CD8-positive, alpha-beta memory T cell (primary cell): ENCODE results near the gene MYNN. TPM values are rescaled to one million over a fixed set of nuclear protein-coding genes. Genes with fewer than 3 reads are reported as not detected.

Source experiments
- CTCF ChIA-PET: fragments of 350-600 bp; sonication (Branson Sonifier 250); formaldehyde crosslinking; loops from one replicate; lab custom pipeline; 2021; ENCODE audit warnings: antibody characterized with exemption; lab: Charles Lee
- POLR2A ChIA-PET: fragments of 350-600 bp; sonication (Branson Sonifier 250); formaldehyde crosslinking; loops from one replicate; lab custom pipeline; 2021; ENCODE audit warnings: antibody characterized with exemption; lab: Charles Lee
- DNase-seq, 5 donors: peaks; one replicate each; pipeline versions ENCODE4 v3.0.0 to v3.0.0-alpha.2; 2020 to 2022; ENCODE audit warnings: mixed read lengths in 1 of 5
- H3K27ac ChIP-seq: one replicate; pipeline ENCODE4 v1.7.0; 2013; ENCODE audit warnings: low read depth, mild to moderate bottlenecking, low read length, moderate library complexity
- H3K27me3 ChIP-seq: 2 replicates; pipeline ENCODE4 v1.7.0; 2013; ENCODE audit warnings: low read length, mild to moderate bottlenecking; ENCODE audit not compliant: insufficient read depth, poor library complexity, severe bottlenecking
- H3K36me3 ChIP-seq: 2 replicates; pipeline ENCODE4 v1.7.0; 2013; ENCODE audit warnings: mild to moderate bottlenecking, low read length, moderate library complexity; ENCODE audit not compliant: insufficient read depth
- H3K4me1 ChIP-seq: 2 replicates; pipeline ENCODE4 v1.7.0; 2013; ENCODE audit warnings: mild to moderate bottlenecking, low read length, moderate library complexity; ENCODE audit not compliant: insufficient read depth
- H3K4me3 ChIP-seq: 2 replicates; pipeline ENCODE4 v1.7.0; 2013; ENCODE audit warnings: mild to moderate bottlenecking, low read length
- H3K9me3 ChIP-seq: 2 replicates; pipeline ENCODE4 v1.7.0; 2013; ENCODE audit warnings: mild to moderate bottlenecking, low read length
- H3K27ac Mint-ChIP-seq, 8 donors: one replicate each; pipeline ENCODE4 v1.8.0; 2020 to 2021; ENCODE audit warnings: mixed read lengths in 8 of 8, mild to moderate bottlenecking in 6 of 8, inconsistent platforms in 3 of 8, moderate library complexity in 3 of 8
- H3K27me3 Mint-ChIP-seq, 2 donors: one replicate each; pipeline ENCODE4 v1.8.0; 2020 to 2021; ENCODE audit warnings: mixed read lengths in 2 of 2, mild to moderate bottlenecking in 1 of 2, moderate library complexity in 1 of 2
- H3K36me3 Mint-ChIP-seq, 3 donors: one replicate each; pipeline ENCODE4 v1.8.0; 2020 to 2021; ENCODE audit warnings: mixed read lengths in 3 of 3, inconsistent platforms in 1 of 3, mild to moderate bottlenecking in 1 of 3
- H3K4me1 Mint-ChIP-seq, 3 donors: one replicate each; pipeline ENCODE4 v1.8.0; 2020 to 2021; ENCODE audit warnings: mixed read lengths in 3 of 3, inconsistent platforms in 1 of 3, mild to moderate bottlenecking in 1 of 3
- H3K4me3 Mint-ChIP-seq, 7 donors: one replicate each; pipeline ENCODE4 v1.8.0; 2020 to 2021; ENCODE audit warnings: mixed read lengths in 7 of 7, mild to moderate bottlenecking in 6 of 7, moderate library complexity in 4 of 7, inconsistent platforms in 2 of 7
- H3K9me3 Mint-ChIP-seq, 5 donors: one replicate each; pipeline ENCODE4 v1.8.0; 2020 to 2022; ENCODE audit warnings: mixed read lengths in 5 of 5, mild to moderate bottlenecking in 3 of 5, moderate library complexity in 2 of 5, inconsistent platforms in 1 of 5
- polyA plus RNA-seq: library from polyadenylated mRNA; unstranded; fragments of 300-500 nt; fragmentation: Illumina TruSeq; gene quantifications from one replicate; pipeline ENCODE4 v1.2.3, GENCODE V29; 2021
- total RNA-seq, 2 experiments: library from RNA; stranded (reverse); gene quantifications; one replicate each; pipeline ENCODE4 v1.2.3, GENCODE V29; 2021

Gene MYNN
- total and polyA plus RNA-seq, 3 experiments from 2014 or later = 16.5 to 19.2 (median 18.3) TPM

DNA sequence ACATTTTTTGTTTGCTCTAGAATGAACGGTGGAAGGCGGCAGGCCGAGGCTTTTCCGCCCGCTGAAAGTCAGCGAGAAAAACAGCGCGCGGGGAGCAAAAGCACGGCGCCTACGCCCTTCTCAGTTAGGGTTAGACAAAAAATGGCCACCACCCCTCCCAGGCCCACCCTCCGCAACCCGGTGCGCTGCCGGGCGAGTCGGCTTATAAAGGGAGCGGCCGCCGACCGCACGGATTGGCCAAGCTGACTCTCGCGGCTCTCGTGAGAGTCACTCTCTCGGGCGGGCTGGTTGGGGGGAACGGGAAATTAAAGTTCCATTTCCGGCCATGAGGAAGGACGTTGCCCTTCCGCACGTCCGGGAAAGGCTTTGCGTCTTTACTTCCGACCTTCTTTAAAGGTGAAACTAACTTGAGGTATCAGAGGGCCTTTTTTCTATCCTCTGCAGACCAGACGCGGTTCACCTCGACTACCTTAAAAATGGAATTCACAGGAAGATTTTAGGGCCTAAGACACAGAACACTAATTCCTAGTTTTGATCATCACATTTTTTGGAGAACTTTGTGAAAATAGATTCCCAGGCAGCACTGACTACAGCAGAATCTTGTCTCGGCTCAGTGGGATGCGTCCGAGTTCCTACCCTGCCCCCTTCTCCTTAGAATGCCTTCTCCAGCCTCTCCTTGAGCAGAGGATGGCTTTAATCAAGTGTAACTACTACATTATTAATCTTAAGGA is 8.1 kb upstream of the MYNN start, which contains the start of gene TERC:
TSS of gene TERC (minus strand) at position 179 of the 731 bp plus-strand sequence.
- ChIA-PET CTCF (interaction anchor here (1.2 to 1.5 kb wide), 2 partner anchors 8 to 202 kb away, joined by 3 to 5 read pairs; partner anchors contain the start of gene MYNN), POLR2A (interaction anchor here (0.8 to 2.7 kb wide), 6 partner anchors 8 to 1105 kb away, joined by 4 to 31 read pairs (median 5); partner anchors contain the start of genes MYNN, RPL22L1, SEC62 and SKIL)
- DNase-seq = peak; percentile 86 to 97 (median 95)
- H3K9me3 Mint-ChIP-seq = peaks cover 0 to 13% (median 0%) of the 10 kb centered on the region in 5 donors
- Histone ChIP-seq H3K4me1 (peaks cover 12% of the 10 kb centered on the region), H3K4me3 (peak within 1 kb of the TSS; percentile 96), H3K27me3 (no peaks in the 10 kb centered on the region), H3K9me3 (no peaks in the 10 kb centered on the region), H3K27ac (peak within 1 kb of the TSS; percentile 92), H3K36me3 (no peaks in the 10 kb centered on the region)
- peaks cover 30 to 39% (median 34%) of the 10 kb centered on the region in 3 donors for H3K4me1 Mint-ChIP-seq
- H3K27me3 Mint-ChIP-seq = no peaks in the 10 kb centered on the region
- peak within 1 kb of the TSS; percentile 89 to 99 (median 98) for H3K4me3 Mint-ChIP-seq
- peak within 1 kb of the TSS; percentile 89 to 99 (median 98) for H3K27ac Mint-ChIP-seq
- H3K36me3 Mint-ChIP-seq = peaks cover 0 to 7% (median 0%) of the 10 kb centered on the region in 3 donors

DNA sequence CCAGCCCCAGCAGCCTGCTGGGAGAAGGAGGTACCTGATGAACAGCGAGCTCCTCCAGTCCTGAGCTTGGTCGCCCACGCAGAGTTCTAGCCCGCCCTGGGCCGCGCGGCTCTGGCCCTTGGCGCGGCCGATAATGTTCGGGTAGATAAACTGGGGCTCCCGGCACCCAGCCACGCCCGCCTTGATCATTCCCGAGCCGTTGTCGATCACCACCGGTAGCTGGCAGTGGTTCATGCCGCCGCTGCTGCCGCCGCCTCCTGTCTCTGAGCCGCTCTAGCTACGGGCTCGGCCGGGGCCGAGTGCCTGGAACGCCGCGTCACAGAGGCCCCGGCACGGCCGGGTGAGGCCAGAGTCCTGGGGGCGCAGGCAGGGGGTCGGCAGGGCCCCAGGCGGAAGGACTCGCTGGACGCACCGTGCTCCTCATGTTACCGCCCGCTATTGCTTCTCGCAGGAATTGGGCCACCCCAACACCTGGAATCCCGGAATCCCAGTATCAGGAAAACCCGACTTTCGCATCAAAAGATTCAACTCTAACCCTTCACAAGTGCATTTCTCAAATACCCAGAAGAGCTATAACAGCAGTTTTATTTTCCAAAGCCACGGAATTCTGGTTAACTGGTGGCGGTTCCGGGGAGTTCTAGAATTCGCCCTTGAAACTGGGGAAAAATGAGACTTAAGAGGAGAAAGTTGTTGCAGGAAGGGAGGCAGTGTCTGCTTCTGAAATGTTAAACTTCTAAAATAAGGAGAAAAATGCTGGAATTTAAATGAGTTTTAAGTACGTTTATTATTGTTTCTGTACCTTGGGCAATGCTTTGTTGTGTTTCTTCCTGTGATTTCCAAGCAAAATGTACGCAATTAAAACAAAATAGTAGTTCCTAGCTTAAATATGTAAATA is 3.7 kb upstream of the MYNN start, which contains the start of gene ACTRT3:
TSS of gene ACTRT3 (minus strand) at position 275 of the 895 bp plus-strand sequence. CDS start at position 234, 41 bp downstream.
- peak; percentile 44 to 66 (median 49) for DNase-seq
- Mint-ChIP-seq H3K4me3 (peak within 1 kb of the TSS; percentile 90 to 94 (median 93)), H3K4me1 (peaks cover 38 to 52% (median 45%) of the 10 kb centered on the region in 3 donors), H3K36me3 (peaks cover 0 to 34% (median 0%) of the 10 kb centered on the region in 3 donors), H3K27ac (peak within 1 kb of the TSS; percentile 76 to 98 (median 88)), H3K9me3 (peaks cover 0 to 13% (median 0%) of the 10 kb centered on the region in 5 donors), H3K27me3 (peaks cover 0 to 13% of the 10 kb centered on the region in 2 donors)
- peaks cover 9% of the 10 kb centered on the region for H3K4me1 ChIP-seq
- ChIA-PET CTCF (interaction anchor here (0.9 to 1.3 kb wide), 3 partner anchors 9 to 409 kb away, joined by 3 to 4 read pairs (median 4); partner anchors contain the start of genes LRRC34 and LRRIQ4), POLR2A (interaction anchor here (0.6 to 1.3 kb wide), 3 partner anchors 197 to 588 kb away, joined by 3 to 5 read pairs (median 3); partner anchors contain the start of genes SEC62 and SKIL)
- H3K27ac ChIP-seq = peak within 1 kb of the TSS; percentile 0
- no peaks in the 10 kb centered on the region for H3K9me3 ChIP-seq
- peak within 1 kb of the TSS; percentile 80 for H3K4me3 ChIP-seq
- H3K27me3 ChIP-seq = no peaks in the 10 kb centered on the region
- no peaks in the 10 kb centered on the region for H3K36me3 ChIP-seq

DNA sequence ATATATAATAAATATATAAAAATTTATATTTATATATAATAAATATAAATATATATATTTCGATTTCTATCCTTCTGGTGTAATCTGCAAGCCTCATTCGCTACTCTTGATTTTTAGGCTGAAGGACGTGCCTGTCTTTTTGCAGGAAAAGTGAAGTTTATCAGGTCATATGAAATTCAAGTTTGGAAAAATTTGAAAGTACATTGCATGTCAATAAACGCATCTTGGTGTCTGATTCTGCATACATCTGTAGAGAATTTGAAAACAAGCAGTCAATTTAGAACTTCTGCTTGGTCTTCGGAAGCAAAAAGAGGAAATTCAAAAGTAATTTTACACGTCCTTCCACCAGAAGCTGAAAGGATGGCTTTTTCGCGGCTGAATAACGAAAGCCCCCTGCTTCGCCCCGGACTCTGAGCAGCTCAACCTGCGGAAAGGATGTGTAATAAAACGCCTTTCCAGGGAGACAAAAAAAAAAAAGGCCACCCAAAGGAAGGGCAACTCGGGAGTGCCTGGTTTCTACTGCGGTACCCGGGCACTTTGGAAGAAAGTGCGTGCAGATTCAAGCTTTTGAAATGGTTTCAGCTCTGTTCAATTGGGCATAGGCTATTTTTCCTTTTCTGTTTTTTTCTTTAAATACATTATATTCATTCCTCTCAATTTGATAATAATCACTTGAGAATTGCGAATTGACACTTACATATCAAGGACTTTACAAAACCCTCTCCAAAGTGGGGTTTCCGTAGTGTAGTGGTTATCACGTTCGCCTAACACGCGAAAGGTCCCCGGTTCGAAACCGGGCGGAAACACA is 1.5 kb upstream of the MYNN start:
- H3K27ac ChIP-seq = peak overlapping the region; percentile 100
- peaks cover 25% of the 10 kb centered on the region for H3K4me1 ChIP-seq
- peaks cover 0 to 13% of the 10 kb centered on the region in 2 donors for H3K27me3 Mint-ChIP-seq
- peak overlapping the region; percentile 97 to 100 (median 100) for H3K27ac Mint-ChIP-seq
- peak overlapping the region; percentile 100 for H3K4me3 ChIP-seq
- H3K9me3 ChIP-seq = no peaks in the 10 kb centered on the region
- H3K4me1 Mint-ChIP-seq = peaks cover 46 to 59% (median 57%) of the 10 kb centered on the region in 3 donors
- H3K27me3 ChIP-seq = no peaks in the 10 kb centered on the region
- H3K36me3 ChIP-seq = peaks cover 7% of the 10 kb centered on the region
- peaks cover 0 to 50% (median 7%) of the 10 kb centered on the region in 3 donors for H3K36me3 Mint-ChIP-seq
- DNase-seq = peak; percentile 38 to 84 (median 76)
- ChIA-PET POLR2A (interaction anchor here (0.7 to 2.7 kb wide), 9 partner anchors 8 to 1098 kb away, joined by 3 to 31 read pairs (median 7); partner anchors contain the start of genes RPL22L1, SEC62, SKIL and TERC), CTCF (interaction anchor here (2.5 to 3.7 kb wide), 2 partner anchors 9 to 195 kb away, joined by 10 to 23 read pairs; partner anchors contain the start of gene SEC62)
- peaks cover 0 to 8% (median 0%) of the 10 kb centered on the region in 5 donors for H3K9me3 Mint-ChIP-seq
- peak overlapping the region; percentile 94 to 100 (median 99) for H3K4me3 Mint-ChIP-seq

DNA sequence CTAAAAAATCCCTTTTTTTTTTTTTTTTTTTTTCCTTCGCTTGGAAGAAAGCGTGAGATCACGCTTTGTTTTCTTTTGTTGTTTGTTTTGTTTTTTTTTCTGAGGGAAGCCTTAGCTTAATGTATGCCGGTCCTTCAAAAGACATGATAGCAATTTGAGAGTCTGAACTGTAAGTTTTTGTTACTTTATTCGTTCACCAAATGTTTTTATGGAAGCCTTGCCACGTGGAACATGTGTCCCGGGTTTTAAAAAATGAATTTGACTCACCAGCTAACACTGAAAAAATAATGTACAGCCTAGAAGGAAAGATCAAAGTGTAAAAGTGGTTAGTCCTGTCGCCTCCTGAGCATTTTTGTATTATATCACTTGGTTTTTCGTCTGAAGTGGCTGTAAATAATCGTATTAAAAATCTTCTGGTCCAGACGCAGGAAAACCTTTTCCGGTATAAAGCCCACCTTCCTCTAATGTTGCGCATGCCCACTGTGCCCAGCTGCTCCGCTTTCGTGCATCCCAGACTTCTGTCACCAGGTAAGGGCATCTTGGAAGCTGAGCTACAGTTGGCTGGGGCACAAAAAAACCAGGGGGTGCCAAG is 795 bp upstream of the MYNN start:
- peak in 1 of 5 donors; percentile 52 for DNase-seq
- ChIA-PET CTCF (interaction anchor here (1.0 to 3.7 kb wide), 4 partner anchors 8 to 194 kb away, joined by 4 to 23 read pairs (median 8); partner anchors contain the start of genes SEC62 and TERC), POLR2A (interaction anchor here (0.6 to 2.7 kb wide), 11 partner anchors 9 to 1098 kb away, joined by 3 to 31 read pairs (median 7); partner anchors contain the start of genes PHC3, RPL22L1, SEC62 and SKIL)
- Histone ChIP-seq H3K9me3 (no peaks in the 10 kb centered on the region), H3K27me3 (no peaks in the 10 kb centered on the region), H3K36me3 (peaks cover 7% of the 10 kb centered on the region), H3K4me1 (peaks cover 25% of the 10 kb centered on the region), H3K4me3 (peak overlapping the region; percentile 100), H3K27ac (peak overlapping the region; percentile 100)
- H3K36me3 Mint-ChIP-seq = peaks cover 0 to 57% (median 11%) of the 10 kb centered on the region in 3 donors
- H3K27me3 Mint-ChIP-seq = peaks cover 0 to 13% of the 10 kb centered on the region in 2 donors
- H3K4me1 Mint-ChIP-seq = peaks cover 51 to 66% (median 64%) of the 10 kb centered on the region in 3 donors
- peak overlapping the region; percentile 94 to 100 (median 99) for H3K4me3 Mint-ChIP-seq
- H3K27ac Mint-ChIP-seq = peak overlapping the region; percentile 97 to 100 (median 100)
- peaks cover 0 to 8% (median 0%) of the 10 kb centered on the region in 5 donors for H3K9me3 Mint-ChIP-seq

DNA sequence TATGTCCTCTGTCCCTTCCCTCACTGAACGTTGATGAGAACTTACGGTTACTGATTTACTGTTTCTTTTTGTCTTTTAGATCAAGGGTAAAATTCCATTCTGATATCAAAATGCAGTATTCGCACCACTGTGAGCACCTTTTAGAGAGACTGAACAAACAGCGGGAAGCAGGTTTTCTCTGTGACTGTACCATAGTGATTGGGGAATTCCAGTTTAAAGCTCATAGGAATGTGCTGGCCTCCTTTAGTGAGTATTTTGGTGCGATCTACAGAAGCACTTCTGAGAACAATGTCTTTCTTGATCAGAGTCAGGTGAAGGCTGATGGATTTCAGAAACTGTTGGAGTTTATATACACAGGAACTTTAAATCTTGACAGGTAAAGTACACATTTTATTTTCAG is 990 bp downstream of the MYNN start:
- peak overlapping the region; percentile 100 for H3K4me3 ChIP-seq
- H3K27me3 ChIP-seq = no peaks in the 10 kb centered on the region
- Mint-ChIP-seq H3K9me3 (peaks cover 0 to 8% (median 0%) of the 10 kb centered on the region in 5 donors), H3K27ac (peak overlapping the region; percentile 97 to 100 (median 100)), H3K4me3 (peak overlapping the region; percentile 94 to 100 (median 99)), H3K27me3 (peaks cover 0 to 13% of the 10 kb centered on the region in 2 donors), H3K4me1 (peaks cover 58 to 81% (median 74%) of the 10 kb centered on the region in 3 donors), H3K36me3 (peaks cover 0 to 73% (median 16%) of the 10 kb centered on the region in 3 donors)
- DNase-seq = no peak
- no peaks in the 10 kb centered on the region for H3K9me3 ChIP-seq
- H3K27ac ChIP-seq = peak overlapping the region; percentile 100
- peaks cover 13% of the 10 kb centered on the region for H3K36me3 ChIP-seq
- POLR2A ChIA-PET = no interaction called here
- CTCF ChIA-PET = interaction anchor here (1.7 to 3.7 kb wide), 2 partner anchors 10 to 11 kb away, joined by 5 to 23 read pairs; partner anchors contain the start of gene TERC
- peaks cover 25% of the 10 kb centered on the region for H3K4me1 ChIP-seq

DNA sequence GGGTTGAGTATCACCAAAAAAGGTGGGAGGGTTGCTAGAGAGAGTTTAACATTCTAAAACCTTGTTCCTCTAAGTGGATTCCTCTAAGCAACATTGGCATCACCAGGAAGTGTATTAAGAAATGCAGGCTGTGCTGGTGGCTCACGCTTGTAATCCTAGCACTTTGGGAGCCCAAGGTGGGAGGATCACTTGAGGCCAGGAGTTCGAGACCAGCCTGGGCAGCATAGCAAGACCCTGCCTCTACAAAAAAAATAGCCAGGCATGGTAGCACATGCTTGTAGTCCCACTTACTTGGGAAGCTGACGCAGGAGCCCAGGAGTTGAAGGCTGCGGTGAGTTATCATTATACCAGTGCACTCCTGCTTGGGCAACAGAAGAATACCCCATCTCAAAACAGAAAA is 4.6 kb downstream of the MYNN start:
- Mint-ChIP-seq H3K4me1 (peaks cover 68 to 87% (median 87%) of the 10 kb centered on the region in 3 donors), H3K27me3 (peaks cover 0 to 2% of the 10 kb centered on the region in 2 donors), H3K9me3 (no peaks in the 10 kb centered on the region), H3K4me3 (peak overlapping the region in 1 of 7 donors; percentile 15), H3K36me3 (peaks cover 13 to 89% (median 32%) of the 10 kb centered on the region in 3 donors), H3K27ac (peak overlapping the region in 2 of 8 donors; percentile 42 to 51)
- peaks cover 24% of the 10 kb centered on the region for H3K36me3 ChIP-seq
- no peak overlapping the region for H3K4me3 ChIP-seq
- ChIA-PET CTCF (interaction anchor here (0.6 to 2.3 kb wide), 2 partner anchors 34 to 655 kb away, joined by 4 to 5 read pairs; partner anchors contain the start of genes LRRC34 and LRRIQ4), POLR2A (no interaction called here)
- H3K9me3 ChIP-seq = no peaks in the 10 kb centered on the region
- no peak overlapping the region for H3K27ac ChIP-seq
- H3K4me1 ChIP-seq = peaks cover 36% of the 10 kb centered on the region
- no peaks in the 10 kb centered on the region for H3K27me3 ChIP-seq
- DNase-seq = no peak
